HG03442 (cell line): ENCODE results near the gene UGT8.
"Not testable (repeated sequence)": the region's sequence is repeated elsewhere in the genome, so short reads cannot be mapped to it uniquely, and the experiment has no call there.

ENCODE experiments used
- ATAC-seq: cut with Tn5 transposase; IDR thresholded peaks from one replicate; pipeline ENCODE4 v1.9.1; 2021; ENCODE audit warnings: mild to moderate bottlenecking, moderate library complexity; ENCODE audit not compliant: unreplicated experiment

UGT8 gene

GRCh38 chr4:114598191-114599121 is at the start of gene UGT8:
Gene UGT8 (plus strand): TSS chr4:114598807. CDS start chr4:114622881, 24,074 bp downstream.
- ATAC-seq, result peak; percentile 51

- no peak for ATAC-seq
Measured at GRCh38 chr4:114549638-114550037, 49.0 kb upstream of the UGT8 start.

GRCh38 chr4:114558446-114559020 is 40.1 kb upstream of the UGT8 start:
- no peak for ATAC-seq

GRCh38 chr4:114561590-114561989 is 37.0 kb upstream of the UGT8 start:
- no peak for ATAC-seq

- no peak for ATAC-seq
Measured at GRCh38 chr4:114562176-114562904, 36.3 kb upstream of the UGT8 start.

- ATAC-seq, result no peak
Measured at GRCh38 chr4:114563536-114564315, 34.9 kb upstream of the UGT8 start.

GRCh38 chr4:114577386-114577785 is 21.2 kb upstream of the UGT8 start:
- ATAC-seq, result no peak

GRCh38 chr4:114582621-114583020 is 16.0 kb upstream of the UGT8 start:
- no peak for ATAC-seq

- no peak for ATAC-seq
Measured at GRCh38 chr4:114588305-114588704, 10.3 kb upstream of the UGT8 start.

- not testable (repeated sequence) for ATAC-seq
Measured at GRCh38 chr4:114590360-114590759, 8.2 kb upstream of the UGT8 start.

- ATAC-seq, result no peak
Measured at GRCh38 chr4:114593526-114593925, 5.1 kb upstream of the UGT8 start.

GRCh38 chr4:114595207-114595606 is 3.4 kb upstream of the UGT8 start:
- ATAC-seq, result no peak

- no peak for ATAC-seq
Measured at GRCh38 chr4:114595921-114596320, 2.7 kb upstream of the UGT8 start.

- no peak for ATAC-seq
Measured at GRCh38 chr4:114597410-114598115, 1.0 kb upstream of the UGT8 start.

- ATAC-seq, result no peak
Measured at GRCh38 chr4:114599231-114599902, 760 bp downstream of the UGT8 start.

- no peak for ATAC-seq
Measured at GRCh38 chr4:114599903-114600552, 1.4 kb downstream of the UGT8 start.

GRCh38 chr4:114600672-114601071 is 2.1 kb downstream of the UGT8 start:
- ATAC-seq, result no peak

- ATAC-seq, result peak; percentile 26
Measured at GRCh38 chr4:114601304-114602052, 2.9 kb downstream of the UGT8 start.
